ENCODE results near the gene CNPPD1. TPM values are rescaled to one million over a fixed set of nuclear protein-coding genes. Genes with fewer than 3 reads are reported as not detected.
A peak's percentile ranks its signal among the peaks of the same experiment; 100 is the strongest.

The CNPPD1 gene
- total RNA-seq, 1 experiment from 2014 or later = 35.2 TPM

- Histone ChIP-seq H3K36me3 (peaks cover 23% of the 10 kb centered on the region), H3K9me3 (no peaks in the 10 kb centered on the region), H3K4me3 (no peak overlapping the region), H3K27me3 (no peaks in the 10 kb centered on the region)
- DNase-seq = no peak
These were observed 3.5 kb downstream of the CNPPD1 start for GRCh38 chr2:219173176-219173575.

GRCh38 chr2:219172231-219173154 is 4.2 kb downstream of the CNPPD1 start:
- peaks cover 23% of the 10 kb centered on the region for H3K36me3 ChIP-seq
- H3K4me3 ChIP-seq = no peak overlapping the region
- no peak for DNase-seq
- no peaks in the 10 kb centered on the region for H3K27me3 ChIP-seq
- H3K9me3 ChIP-seq = no peaks in the 10 kb centered on the region

DNA sequence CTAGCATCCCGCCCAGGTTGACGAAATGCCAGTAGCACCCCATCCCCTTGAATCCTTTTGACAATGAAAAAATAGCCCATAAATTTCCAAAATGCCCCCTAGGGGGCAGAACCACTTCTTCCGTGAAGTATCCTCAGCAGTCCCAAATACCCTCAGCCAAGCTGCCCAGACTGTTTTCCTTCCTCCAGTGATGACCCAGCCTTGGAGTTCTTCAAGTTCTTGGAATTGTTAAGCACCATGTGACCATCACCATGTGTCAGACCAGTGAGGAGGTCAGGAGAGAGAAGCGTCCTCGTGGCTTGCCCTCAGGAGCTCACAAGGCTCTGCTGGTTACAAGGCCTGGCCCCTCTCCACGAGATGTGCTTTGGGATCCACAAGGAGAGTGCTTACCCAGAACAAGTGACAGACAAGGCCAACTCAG is 5.5 kb downstream of the CNPPD1 start:
- H3K9me3 ChIP-seq = no peaks in the 10 kb centered on the region
- peaks cover 23% of the 10 kb centered on the region for H3K36me3 ChIP-seq
- no peaks in the 10 kb centered on the region for H3K27me3 ChIP-seq
- DNase-seq = peak; percentile 54
- H3K4me3 ChIP-seq = no peak overlapping the region

GRCh38 chr2:219169930-219170654 is 6.6 kb downstream of the CNPPD1 start, which contains the start of gene SLC23A3:
TSS of gene SLC23A3 (minus strand) at chr2:219170029. CDS start at chr2:219169984, 45 bp downstream.
- H3K9me3 ChIP-seq = no peaks in the 10 kb centered on the region
- no peaks in the 10 kb centered on the region for H3K27me3 ChIP-seq
- peaks cover 22% of the 10 kb centered on the region for H3K36me3 ChIP-seq
- no peak within 1 kb of the TSS for H3K4me3 ChIP-seq
- no peak for DNase-seq

DNA sequence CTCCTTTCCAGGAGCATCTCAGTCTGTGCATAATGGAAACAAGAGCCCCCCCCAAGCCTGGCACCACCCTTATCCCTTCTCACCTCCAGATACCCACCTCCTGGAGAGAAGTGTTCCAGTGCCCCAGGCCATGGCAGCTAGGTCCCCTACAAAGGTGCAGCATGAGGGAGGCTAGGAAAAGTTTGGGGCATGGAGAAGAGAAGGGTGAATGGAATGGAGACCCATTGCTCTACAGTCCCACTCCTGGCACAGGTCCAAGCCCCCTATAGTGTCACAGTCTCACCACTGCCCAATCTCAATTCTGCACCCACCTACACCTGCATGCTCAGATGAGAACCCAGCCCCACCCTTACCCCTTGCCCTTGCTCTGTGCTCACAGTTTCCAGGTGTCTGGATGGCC is 7.8 kb downstream of the CNPPD1 start:
- no peak for DNase-seq
- H3K27me3 ChIP-seq = no peaks in the 10 kb centered on the region
- H3K4me3 ChIP-seq = no peak overlapping the region
- peaks cover 10% of the 10 kb centered on the region for H3K36me3 ChIP-seq
- H3K9me3 ChIP-seq = no peaks in the 10 kb centered on the region

GRCh38 chr2:219168526-219168925 is 8.2 kb downstream of the CNPPD1 start:
- peaks cover 6% of the 10 kb centered on the region for H3K36me3 ChIP-seq
- H3K4me3 ChIP-seq = no peak overlapping the region
- no peaks in the 10 kb centered on the region for H3K27me3 ChIP-seq
- H3K9me3 ChIP-seq = no peaks in the 10 kb centered on the region
- no peak for DNase-seq

GRCh38 chr2:219167997-219168396 is 8.7 kb downstream of the CNPPD1 start:
- Histone ChIP-seq H3K27me3 (no peaks in the 10 kb centered on the region), H3K36me3 (peaks cover 2% of the 10 kb centered on the region), H3K9me3 (no peaks in the 10 kb centered on the region), H3K4me3 (no peak overlapping the region)
- no peak for DNase-seq

GRCh38 chr2:219165058-219165911 is 11.4 kb downstream of the CNPPD1 start:
- no peaks in the 10 kb centered on the region for H3K27me3 ChIP-seq
- DNase-seq = no peak
- H3K4me3 ChIP-seq = no peak overlapping the region
- no peaks in the 10 kb centered on the region for H3K9me3 ChIP-seq
- H3K36me3 ChIP-seq = no peaks in the 10 kb centered on the region; the same call in 1 of the 2 replicates

DNA sequence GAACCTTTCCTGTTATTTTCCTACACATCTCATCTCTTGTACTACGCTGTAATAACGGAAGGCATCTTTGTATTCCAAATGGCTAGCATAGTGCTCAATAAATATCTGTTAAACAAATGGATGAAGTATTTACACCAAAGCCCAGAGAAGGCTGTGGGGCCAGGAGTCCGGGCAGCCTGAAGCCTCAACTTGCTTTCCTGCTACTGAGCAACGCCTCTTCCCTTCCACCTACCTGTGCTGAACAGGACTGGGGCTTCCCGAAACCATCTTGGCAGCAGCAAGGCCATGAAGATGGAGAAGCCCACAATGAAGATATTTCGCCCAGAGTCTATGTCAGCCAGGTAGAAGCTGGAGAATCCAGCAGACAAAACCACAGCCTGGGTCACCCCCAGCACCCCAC is 13.6 kb downstream of the CNPPD1 start:
- DNase-seq = no peak
- Histone ChIP-seq H3K4me3 (no peak overlapping the region), H3K27me3 (no peaks in the 10 kb centered on the region), H3K9me3 (no peaks in the 10 kb centered on the region), H3K36me3 (no peaks in the 10 kb centered on the region; the same call in 1 of the 2 replicates)

DNA sequence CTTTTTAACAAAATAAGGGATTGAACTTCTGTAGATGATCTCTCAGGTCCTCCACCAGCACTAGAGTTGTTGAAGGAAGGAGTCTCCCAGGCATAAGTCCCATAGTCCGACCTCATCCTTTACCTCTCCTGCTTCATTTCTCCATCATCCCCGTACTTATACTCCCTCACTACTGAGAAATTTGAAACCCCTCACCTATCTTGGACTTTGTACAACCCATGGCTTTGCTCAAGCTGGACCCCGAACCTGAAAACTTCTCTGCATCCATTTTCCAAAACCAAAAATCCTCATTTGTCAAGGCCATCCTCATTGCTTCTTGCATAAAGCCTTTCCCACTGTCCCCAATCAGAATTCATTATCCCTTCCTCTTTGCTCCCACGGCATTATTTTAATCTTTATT is 15.6 kb downstream of the CNPPD1 start:
- Histone ChIP-seq H3K36me3 (peaks cover 2% of the 10 kb centered on the region; the same call in 1 of the 2 replicates), H3K4me3 (peak overlapping the region; percentile 82), H3K27me3 (no peaks in the 10 kb centered on the region), H3K9me3 (no peaks in the 10 kb centered on the region)
- DNase-seq = no peak

DNA sequence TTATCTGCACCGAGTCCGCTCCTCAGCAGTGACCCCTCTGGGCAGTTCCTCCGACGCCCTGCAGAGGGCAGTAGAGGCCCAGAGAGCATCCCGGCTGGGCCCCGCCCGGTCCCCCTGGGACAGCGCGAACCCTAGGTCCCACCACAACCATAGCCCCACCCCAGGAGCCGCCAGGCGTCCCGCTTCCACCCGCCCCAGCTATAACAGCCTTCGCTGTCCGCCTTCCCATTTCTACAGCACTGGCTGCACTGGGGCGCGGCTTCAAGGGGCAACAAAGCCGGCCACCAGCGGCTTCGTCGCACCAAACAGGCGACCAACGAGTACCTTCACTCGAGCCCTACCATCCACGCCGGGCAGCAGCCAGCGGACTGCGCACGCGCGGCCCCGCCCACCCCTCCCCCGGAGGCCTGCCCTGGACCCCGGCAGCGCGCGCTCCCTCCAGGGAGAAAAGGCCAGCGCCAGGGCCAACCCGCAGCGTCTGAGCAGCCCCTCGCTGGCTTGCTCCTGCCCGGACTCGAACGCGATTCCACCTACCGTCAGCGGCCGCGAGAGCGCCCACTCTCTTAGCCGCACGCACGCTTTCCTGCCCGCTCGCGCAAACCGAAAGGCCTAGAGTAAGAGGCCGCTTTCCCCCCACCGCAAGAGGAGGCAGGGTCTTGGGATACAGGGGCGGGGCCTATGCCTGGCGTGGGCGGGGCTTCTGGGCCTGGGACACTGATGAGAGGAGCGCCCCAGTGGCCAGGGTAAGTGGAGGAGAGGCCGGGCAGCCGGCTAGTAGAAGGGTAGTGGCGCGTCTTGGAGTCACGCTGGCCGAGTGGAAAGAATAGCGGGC is 16.3 kb downstream of the CNPPD1 start, which contains the start of gene NHEJ1:
Gene NHEJ1 (minus strand): TSS at position 630 of the 832 bp plus-strand sequence. CDS start 2,453 bp downstream, outside the sequence.
- peak; percentile 93 for DNase-seq
- Histone ChIP-seq H3K27me3 (no peaks in the 10 kb centered on the region), H3K9me3 (no peaks in the 10 kb centered on the region)

DNA sequence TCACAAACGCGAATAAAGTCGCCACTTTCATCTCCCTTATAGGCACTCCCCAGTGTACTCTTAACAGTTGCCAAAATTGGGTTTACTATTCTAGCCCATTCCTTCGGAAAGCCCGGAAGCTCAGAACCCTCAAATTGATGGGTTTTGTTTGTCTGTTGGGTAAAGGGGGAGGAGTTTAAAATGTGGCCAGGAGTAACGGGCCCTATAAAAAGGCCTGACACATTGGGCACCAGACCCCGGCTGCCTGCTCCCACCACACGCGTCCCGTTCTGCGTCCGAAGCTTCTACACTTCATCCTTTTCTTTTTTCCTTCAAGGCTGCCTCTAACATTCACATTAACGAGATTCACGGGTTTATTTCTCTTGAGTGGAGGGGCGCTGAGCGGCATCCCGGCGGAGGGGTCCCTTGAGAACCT is 16.9 kb downstream of the CNPPD1 start:
- H3K27me3 ChIP-seq = no peaks in the 10 kb centered on the region
- H3K9me3 ChIP-seq = no peaks in the 10 kb centered on the region
- peaks cover 2% of the 10 kb centered on the region; the same call in 1 of the 2 replicates for H3K36me3 ChIP-seq
- DNase-seq = no peak
- peak overlapping the region; percentile 82 for H3K4me3 ChIP-seq

More for the DNA sequence above, 16.3 kb downstream of the CNPPD1 start, which contains the start of gene NHEJ1:
- peaks cover 2% of the 10 kb centered on the region; the same call in 1 of the 2 replicates for H3K36me3 ChIP-seq
- peak within 1 kb of the TSS; percentile 82 for H3K4me3 ChIP-seq

- H3K4me3 ChIP-seq = no peak overlapping the region
- DNase-seq = no peak
- peaks cover 6% of the 10 kb centered on the region; the same call in 1 of the 2 replicates for H3K36me3 ChIP-seq
- H3K27me3 ChIP-seq = no peaks in the 10 kb centered on the region
- no peaks in the 10 kb centered on the region for H3K9me3 ChIP-seq
These were observed 18.1 kb downstream of the CNPPD1 start for GRCh38 chr2:219158586-219158985.

GRCh38 chr2:219158025-219158424 is 18.7 kb downstream of the CNPPD1 start:
- Histone ChIP-seq H3K36me3 (peaks cover 6% of the 10 kb centered on the region; the same call in 1 of the 2 replicates), H3K27me3 (no peaks in the 10 kb centered on the region), H3K9me3 (no peaks in the 10 kb centered on the region), H3K4me3 (no peak overlapping the region)
- no peak for DNase-seq

DNA sequence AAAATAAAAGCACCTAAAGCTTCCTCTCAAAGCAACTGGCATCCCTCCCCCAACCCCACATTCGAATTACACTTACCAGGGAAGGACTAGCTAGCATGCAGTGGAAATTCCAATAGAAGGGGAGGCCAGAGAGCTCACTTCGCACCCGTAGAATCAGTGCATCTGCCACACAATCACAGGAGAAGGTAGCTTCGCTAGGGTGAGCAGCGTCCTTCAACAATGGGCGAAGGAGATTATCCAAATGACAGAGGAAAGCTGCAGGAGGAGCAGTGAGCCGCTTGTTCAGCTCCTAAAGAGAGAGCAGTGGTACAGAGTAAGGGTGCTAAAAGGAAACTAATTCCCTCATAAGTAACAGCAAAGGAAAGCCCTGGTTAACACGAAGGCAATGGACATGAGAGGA is 19.3 kb downstream of the CNPPD1 start:
- H3K9me3 ChIP-seq = no peaks in the 10 kb centered on the region
- no peak for DNase-seq
- H3K36me3 ChIP-seq = peaks cover 6% of the 10 kb centered on the region; the same call in 1 of the 2 replicates

More for the DNA sequence above, 19.3 kb downstream of the CNPPD1 start:
- Histone ChIP-seq H3K27me3 (no peaks in the 10 kb centered on the region), H3K4me3 (no peak overlapping the region)

Data from MG63 (cell line).